T-helper 22 cell (primary cell): ENCODE data around the gene PCSK6.

Experiments
- DNase-seq: peaks from one replicate; pipeline ENCODE4 v3.0.0-alpha.2; 2020; ENCODE audit warnings: low read depth

Gene PCSK6

GRCh38 chr15:101446518-101447167 is 42.9 kb downstream of the PCSK6 start:
- DNase-seq, result no peak

GRCh38 chr15:101445562-101446517 is 43.7 kb downstream of the PCSK6 start:
- no peak for DNase-seq

DNA sequence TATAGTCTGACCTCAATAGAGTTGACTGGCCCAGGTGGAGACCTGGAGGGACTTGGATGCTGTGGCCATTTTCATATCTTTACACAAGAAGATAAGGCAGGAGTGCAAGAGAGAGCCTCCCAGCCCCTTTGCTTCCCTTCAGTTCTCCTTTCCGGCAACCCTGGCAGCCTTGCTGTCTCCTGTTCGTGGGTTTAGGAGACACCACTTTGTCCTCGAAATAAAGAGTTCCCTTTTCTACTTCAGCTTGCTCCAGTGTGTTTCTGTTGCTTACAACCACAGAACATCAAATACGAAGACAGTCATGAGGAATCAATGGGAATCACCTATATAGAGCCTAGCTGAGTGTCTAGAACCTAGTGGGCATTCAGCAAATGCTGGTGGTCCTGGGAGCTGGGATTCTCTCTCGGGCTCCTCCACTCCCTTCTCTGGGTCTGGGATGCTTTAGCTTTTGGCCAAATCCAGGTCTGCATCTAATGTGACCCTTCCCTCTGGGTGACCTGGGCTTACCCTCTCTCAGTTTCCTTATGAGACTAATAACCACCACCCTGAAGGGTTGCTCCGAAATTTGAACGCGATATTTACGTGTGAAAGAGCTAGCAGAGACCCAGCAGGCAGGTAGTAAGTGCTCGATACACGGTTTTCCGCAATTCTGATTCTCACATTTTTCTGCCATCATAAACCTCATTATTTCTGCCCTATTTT is 44.5 kb downstream of the PCSK6 start:
- DNase-seq, result no peak

DNA sequence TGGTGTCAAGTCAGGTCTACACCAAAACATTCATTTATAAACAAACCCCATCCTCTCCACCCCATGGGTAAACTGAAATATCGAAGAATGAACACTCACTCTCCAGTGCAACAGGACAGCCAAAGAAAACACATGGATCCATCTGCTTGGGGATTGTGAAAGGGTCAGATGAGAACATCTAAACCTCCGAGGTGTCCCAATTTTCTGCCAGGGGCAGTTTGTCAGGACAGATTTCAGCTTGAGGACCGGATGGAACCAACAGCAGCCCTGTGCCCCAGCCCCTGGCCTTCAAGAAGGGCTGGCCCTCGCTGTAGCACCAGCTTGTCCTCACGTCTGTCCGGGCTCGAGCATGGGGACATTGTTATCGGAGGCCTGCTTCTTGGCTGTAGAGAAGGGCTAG is 45.5 kb downstream of the PCSK6 start:
- DNase-seq, result no peak

DNA sequence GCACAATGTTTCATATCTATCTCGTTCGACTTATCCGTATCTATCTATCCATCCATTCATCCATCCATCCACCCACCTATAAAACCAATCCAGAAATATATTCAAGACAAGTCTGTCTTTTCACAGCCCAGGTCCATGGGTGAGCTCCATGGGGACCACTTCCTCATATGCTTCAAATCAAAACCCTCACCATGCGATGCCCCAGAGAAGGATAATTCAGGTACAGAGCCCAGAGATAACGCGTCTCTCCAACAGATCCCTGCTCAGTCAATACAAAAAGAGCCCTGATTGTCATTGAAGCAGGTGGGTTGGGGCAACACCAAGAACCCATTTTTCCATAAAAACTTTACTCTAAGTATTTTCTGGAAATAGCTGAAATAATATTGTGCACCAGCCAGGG is 47.2 kb downstream of the PCSK6 start:
- DNase-seq, result no peak

GRCh38 chr15:101441696-101442095 is 47.8 kb downstream of the PCSK6 start:
- no peak for DNase-seq

DNA sequence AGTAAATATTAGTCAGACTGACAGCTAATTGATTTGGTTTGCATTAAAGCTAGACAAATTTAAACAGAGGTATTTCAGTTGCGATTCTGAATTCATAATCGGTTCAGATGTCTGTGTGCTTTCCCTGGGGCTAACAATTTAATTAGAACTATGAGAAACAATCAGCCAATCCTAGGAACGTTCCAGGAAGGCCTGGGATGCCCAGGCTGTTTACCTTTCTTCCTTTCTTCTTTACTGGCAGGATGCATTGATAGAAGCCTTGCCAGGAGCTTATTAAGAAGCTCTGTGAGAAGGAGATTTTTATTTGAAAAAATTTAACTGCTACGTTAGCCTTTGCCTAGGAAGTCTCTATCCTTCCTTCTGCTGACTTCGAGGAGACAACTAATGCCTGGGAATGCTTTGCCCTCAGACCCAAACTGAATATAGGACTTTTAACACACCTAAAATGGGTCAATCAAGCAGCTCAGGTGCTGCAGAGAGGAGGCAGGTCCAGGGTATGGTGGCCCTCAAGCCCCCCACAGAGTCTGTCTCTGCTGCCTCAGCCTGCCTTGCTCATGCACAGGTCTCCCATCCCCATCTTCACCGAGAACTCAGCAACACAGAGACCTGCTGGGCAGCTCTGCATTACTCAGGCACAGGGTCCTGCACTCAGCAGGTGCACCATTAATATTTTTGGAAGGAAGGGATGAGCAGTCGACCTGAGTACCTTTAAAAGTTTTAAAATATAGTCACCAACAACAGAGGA is 48.5 kb downstream of the PCSK6 start:
- no peak for DNase-seq

DNA sequence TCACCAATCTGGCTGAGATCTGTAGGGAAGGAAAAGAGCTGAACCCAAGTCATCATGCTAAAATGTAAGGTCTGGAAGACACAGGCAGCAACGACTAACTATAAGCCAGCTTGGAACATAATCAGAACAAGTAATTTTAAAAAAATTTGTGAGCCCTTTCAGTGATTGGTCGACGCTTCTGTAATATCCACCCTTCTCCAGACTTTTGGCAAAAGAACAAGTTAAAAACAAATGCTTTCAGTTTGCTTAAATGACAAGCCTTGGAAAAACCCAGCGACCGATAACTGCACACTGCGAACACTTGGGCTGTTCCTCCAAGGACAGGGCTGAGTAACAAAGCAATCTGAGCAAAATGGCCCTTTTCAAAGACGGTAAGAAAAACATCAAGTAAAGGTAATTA is 49.6 kb downstream of the PCSK6 start:
- DNase-seq, result no peak

- DNase-seq, result no peak
These were observed 50.1 kb downstream of the PCSK6 start for GRCh38 chr15:101439285-101439919.

DNA sequence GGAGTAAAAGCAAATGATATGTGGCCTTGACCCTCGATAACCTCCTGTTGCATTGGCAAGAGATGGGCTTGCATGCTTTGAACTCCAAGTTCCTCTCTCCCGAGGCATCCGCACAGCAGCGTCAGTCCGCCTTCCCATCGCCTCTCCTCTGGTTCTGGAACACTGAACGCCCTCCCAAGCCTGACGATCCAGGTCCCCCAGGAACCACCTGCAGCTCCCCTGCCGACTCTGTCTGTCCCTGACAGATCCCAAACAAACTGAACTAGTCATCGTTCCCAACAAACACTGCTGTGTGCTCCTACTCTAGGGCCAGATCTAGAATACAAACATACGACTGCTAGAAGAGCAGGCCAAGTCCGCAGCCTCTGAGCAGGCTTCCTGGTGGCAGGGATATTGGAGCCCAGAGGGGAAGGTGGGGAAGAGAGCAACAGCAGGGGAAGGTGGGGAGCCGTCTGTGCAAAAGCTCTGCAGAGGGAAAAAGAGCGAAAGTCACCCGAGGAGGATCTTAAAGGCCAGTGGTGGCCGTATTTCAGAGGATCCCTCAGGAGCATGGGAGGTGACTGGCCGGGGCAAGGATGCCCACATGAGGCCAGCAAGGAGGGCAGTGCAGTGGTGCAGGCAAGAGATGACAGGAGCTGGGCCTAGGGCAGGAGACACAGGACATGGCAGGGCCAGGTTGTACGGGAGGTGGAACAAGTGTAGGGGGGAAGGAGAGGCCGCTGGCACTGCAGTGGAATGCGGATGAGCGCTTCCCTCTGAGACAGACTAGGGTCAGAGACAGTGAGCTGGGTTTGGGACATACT is 50.8 kb downstream of the PCSK6 start:
- no peak for DNase-seq

GRCh38 chr15:101437618-101438481 is 51.7 kb downstream of the PCSK6 start:
- no peak for DNase-seq

DNA sequence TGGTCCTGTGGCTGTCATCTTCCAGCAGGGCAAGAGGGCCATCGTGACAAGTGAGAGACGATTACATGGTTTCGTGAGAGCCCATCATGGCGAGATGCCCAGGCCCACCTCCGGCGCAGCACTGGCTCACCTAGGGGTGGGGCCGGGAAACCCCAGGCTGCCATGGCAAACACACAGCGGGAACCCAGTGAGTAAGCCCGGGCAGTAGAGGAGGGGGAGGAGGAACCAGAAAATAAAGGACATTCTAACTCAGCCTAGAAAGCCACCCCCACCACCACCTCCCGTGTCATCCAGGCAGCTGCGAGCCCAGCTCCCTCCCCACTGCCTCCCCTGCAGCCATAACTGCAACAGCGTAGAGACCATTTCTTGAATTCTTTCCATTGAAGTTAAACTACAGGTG is 52.3 kb downstream of the PCSK6 start:
- no peak for DNase-seq

GRCh38 chr15:101436526-101436925 is 53.0 kb downstream of the PCSK6 start:
- no peak for DNase-seq

DNA sequence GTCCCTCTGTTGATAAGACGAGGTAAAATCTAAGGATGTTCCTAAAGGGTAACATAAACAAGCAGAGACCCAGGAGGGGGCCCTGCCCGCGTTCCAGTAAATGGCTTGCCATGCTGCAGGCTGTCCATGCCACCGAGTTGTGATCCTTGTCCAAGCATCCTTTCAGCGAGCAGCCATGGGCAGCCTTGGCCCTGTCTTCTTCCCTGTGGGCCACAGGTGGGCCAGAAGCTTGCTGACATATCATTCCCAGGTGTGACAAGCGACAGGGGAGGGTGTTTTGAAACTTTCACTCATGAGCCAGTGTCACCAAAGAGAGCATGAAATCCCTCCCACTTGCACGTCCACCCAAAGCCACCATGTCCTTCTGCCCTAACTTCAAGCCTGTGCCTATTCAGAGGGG is 53.7 kb downstream of the PCSK6 start:
- no peak for DNase-seq

GRCh38 chr15:101434032-101434920 is 55.2 kb downstream of the PCSK6 start:
- DNase-seq, result no peak

GRCh38 chr15:101433396-101433795 is 56.1 kb downstream of the PCSK6 start:
- no peak for DNase-seq

DNA sequence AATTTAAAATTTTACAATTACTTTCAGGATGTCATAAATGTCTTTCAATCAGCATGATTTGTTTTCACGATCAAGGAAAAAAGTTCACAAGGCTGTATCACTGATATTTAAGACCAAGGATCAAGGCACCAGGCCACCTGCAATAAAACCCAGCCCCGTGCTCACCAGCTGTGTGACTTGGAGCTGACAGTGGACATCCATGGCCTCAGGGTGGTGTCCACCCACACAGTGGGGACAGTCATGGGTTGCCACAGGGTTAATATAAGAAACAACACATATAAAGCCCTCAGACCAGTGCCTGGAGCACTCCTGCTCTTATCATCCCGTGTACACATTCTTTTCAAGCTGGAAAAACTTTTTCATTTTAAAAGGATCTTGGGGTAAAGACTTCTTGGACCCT is 56.5 kb downstream of the PCSK6 start:
- DNase-seq, result no peak

- DNase-seq, result no peak
These were observed 57.8 kb downstream of the PCSK6 start for GRCh38 chr15:101431748-101432147.

GRCh38 chr15:101431301-101431700 is 58.2 kb downstream of the PCSK6 start:
- DNase-seq, result no peak
